Cardiac atrium fibroblast (primary cell): ENCODE results near the gene NR1I2. TPM values are rescaled to one million over a fixed set of nuclear protein-coding genes. Genes with fewer than 3 reads are reported as not detected.

ENCODE experiments used
- total RNA-seq: library from RNA; depleted of rRNA; stranded (reverse); fragments of >200 nt; gene quantifications from 2 replicates; pipeline ENCODE4 v1.2.3, GENCODE V29; 2015

The NR1I2 gene
- not detected in 2 replicates for total RNA-seq

DNA sequence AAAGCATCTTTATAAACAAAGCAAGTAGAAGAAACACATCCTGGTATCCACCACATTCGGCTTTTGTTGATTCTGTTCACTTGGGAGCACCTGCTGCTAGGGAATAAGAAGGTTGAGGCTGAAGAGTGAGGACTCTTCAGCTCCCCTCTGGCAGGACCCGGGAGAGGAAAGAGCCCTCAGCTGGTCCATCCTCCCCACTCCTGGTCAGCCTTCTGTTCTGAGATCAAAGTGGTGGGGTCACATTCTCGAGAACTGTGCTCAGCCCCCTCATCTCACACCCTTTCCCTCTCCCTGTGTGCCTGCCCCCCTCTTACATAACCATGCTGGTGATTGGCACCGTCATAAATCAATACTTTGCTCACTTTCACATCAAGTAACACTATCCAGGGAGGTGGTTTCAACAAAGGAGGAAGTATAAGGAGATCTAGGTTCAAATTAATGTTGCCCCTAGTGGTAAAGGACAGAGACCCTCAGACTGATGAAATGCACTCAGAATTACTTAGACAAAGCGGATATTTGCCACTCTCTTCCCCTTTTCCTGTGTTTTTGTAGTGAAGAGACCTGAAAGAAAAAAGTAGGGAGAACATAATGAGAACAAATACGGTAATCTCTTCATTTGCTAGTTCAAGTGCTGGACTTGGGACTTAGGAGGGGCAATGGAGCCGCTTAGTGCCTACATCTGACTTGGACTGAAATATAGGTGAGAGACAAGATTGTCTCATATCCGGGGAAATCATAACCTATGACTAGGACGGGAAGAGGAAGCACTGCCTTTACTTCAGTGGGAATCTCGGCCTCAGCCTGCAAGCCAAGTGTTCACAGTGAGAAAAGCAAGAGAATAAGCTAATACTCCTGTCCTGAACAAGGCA lies at the start of gene NR1I2:
NR1I2 (plus strand) TSS at position 772 of the 869 bp plus-strand sequence.

Other genes with a start within 250 kb of the NR1I2 start
- gene CD80, start 222.5 kb upstream of the NR1I2 start, total RNA-seq: not detected in 2 replicates
- gene ADPRH, start 202.6 kb upstream of the NR1I2 start, total RNA-seq: 1.1 and 4.5 TPM in 2 replicates
- not detected in 2 replicates for gene PLA1A, start 184.2 kb upstream of the NR1I2 start, total RNA-seq
- gene POPDC2, start 121.5 kb upstream of the NR1I2 start, total RNA-seq: 0.81 TPM in 1 of 2 replicates, not detected in the other
- 10.7 and 14.1 TPM in 2 replicates for gene COX17, start 104.7 kb upstream of the NR1I2 start, total RNA-seq
- gene CFAP91, start 79.1 kb upstream of the NR1I2 start, total RNA-seq: not detected in 2 replicates